Breast epithelium (tissue), 3 donors: ENCODE data around the gene PADI2.

ENCODE experiments used
- CTCF ChIP-seq, 3 donors: fragments of 450-650 bp; IDR thresholded peaks; one replicate each; pipeline ENCODE4 v1.5.1; 2016 to 2017; ENCODE audit warnings: antibody characterized with exemption in 3 of 3, mild to moderate bottlenecking in 3 of 3, moderate library complexity in 3 of 3
- POLR2A ChIP-seq: fragments of 450-650 bp; IDR thresholded peaks from one replicate; pipeline ENCODE4 v1.6.1; 2016; ENCODE audit warnings: antibody characterized with exemption, mild to moderate bottlenecking, moderate library complexity
- POLR2AphosphoS5 ChIP-seq, 3 donors: sonication (generic); formaldehyde crosslinking; IDR thresholded peaks; one replicate each; pipeline ENCODE4 v1.6.1; 2017; ENCODE audit warnings: antibody characterized with exemption in 3 of 3

- no peak for TF ChIP-seq POLR2A
- TF ChIP-seq CTCF (IDR thresholded peaks at IDR 0.05), result no peak
- TF ChIP-seq POLR2AphosphoS5 (IDR thresholded peaks at IDR 0.05), result no peak
Observed at GRCh38 chr1:17134034-17134433, 14.8 kb upstream of the PADI2 start.
